ENCODE measurements around the gene DOCK4. TPM values are rescaled to one million over a fixed set of nuclear protein-coding genes. Genes with fewer than 3 reads are reported as not detected.

The DOCK4 gene
- total RNA-seq, 1 donor from 2014 or later: 60.3 TPM

DNA sequence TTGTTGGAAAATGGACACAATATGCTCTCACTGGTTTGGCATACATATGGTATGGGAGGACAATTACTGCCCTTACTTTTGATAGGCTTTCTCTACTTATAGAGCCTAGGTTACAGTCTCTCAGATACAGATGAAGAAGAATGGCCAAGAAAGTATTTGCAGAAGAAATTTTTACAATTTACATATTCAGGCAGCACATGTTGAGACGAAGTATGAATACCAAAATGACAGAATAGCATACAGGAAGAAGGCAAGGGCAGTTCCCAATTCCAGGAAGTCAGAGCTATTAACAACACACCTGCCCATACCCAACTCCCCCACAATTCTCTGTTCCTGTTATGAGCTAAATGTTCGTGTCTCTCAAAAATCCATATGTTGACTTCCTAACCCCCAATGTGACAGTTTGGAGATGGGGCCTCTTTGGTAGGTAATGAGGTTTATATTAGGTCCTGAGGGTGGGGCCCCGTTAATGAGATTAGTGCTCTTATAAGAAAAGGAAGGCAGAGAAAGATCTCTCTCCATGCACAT lies 67.8 kb downstream of the DOCK4 start:
- H3K27me3 Mint-ChIP-seq (ENCODE audit: unreplicated experiment): no peaks in the 10 kb centered on the region
- DNase-seq: no peak
- no peaks in the 10 kb centered on the region for H3K36me3 Mint-ChIP-seq (ENCODE audit: unreplicated experiment)
- H3K4me1 Mint-ChIP-seq (ENCODE audit: low read depth, unreplicated experiment): peaks cover 7% of the 10 kb centered on the region
- H3K9me3 Mint-ChIP-seq (ENCODE audit: unreplicated experiment): peaks cover 1% of the 10 kb centered on the region
- H3K27ac Mint-ChIP-seq (ENCODE audit: unreplicated experiment): no peak overlapping the region
- H3K4me3 Mint-ChIP-seq (ENCODE audit: unreplicated experiment): no peak overlapping the region
- TF ChIP-seq, protein P1, sequence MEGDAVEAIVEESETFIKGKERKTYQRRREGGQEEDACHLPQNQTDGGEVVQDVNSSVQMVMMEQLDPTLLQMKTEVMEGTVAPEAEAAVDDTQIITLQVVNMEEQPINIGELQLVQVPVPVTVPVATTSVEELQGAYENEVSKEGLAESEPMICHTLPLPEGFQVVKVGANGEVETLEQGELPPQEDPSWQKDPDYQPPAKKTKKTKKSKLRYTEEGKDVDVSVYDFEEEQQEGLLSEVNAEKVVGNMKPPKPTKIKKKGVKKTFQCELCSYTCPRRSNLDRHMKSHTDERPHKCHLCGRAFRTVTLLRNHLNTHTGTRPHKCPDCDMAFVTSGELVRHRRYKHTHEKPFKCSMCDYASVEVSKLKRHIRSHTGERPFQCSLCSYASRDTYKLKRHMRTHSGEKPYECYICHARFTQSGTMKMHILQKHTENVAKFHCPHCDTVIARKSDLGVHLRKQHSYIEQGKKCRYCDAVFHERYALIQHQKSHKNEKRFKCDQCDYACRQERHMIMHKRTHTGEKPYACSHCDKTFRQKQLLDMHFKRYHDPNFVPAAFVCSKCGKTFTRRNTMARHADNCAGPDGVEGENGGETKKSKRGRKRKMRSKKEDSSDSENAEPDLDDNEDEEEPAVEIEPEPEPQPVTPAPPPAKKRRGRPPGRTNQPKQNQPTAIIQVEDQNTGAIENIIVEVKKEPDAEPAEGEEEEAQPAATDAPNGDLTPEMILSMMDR (IDR thresholded peaks at IDR 0.05; ENCODE audit: partially characterized antibody, unreplicated experiment): no peak

DNA sequence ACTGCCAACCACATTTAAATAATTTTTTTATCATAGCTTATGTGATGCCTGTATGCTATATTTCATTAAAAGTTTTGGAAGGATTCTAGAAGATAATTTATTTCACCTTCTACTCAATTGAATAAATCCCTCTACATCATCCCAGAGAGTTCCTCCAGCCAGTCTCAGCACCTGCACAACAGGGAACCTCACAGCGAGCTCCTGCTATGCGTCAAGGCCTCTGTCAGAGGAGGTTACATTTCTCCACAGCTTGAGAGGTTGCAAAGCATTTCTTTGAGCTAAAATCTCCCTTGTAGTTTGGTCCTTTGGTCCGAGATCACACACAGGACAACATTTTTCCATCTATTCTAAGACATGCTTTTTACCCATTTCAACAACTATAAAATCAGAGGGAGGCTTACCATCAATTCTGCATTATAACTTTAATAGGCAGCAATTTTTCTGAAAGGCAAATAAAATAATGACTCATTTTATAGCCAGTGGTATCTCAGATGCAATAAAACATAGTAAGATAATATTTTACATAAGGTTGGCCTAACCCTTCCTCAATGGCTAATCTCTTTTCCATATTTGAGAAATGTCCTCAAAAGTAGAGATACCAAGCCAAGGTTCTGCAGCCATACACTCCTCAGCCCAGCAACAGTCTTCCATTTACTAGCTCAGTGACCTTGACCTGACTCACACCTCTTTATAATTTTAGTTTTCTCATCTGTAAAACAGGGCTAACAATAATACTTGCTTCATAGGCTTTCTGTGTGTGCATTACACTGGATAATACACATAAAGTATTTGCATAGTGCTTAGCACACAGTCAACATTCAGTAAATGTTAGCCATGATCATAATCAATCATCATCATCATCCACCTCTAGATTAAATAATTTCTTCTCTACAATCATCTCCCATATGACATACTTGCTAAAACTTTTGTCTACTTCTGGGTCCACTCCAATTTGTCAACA lies 68.8 kb downstream of the DOCK4 start:
- no peaks in the 10 kb centered on the region for H3K27me3 Mint-ChIP-seq (ENCODE audit: unreplicated experiment)
- peaks cover 4% of the 10 kb centered on the region for H3K4me1 Mint-ChIP-seq (ENCODE audit: low read depth, unreplicated experiment)

DNA sequence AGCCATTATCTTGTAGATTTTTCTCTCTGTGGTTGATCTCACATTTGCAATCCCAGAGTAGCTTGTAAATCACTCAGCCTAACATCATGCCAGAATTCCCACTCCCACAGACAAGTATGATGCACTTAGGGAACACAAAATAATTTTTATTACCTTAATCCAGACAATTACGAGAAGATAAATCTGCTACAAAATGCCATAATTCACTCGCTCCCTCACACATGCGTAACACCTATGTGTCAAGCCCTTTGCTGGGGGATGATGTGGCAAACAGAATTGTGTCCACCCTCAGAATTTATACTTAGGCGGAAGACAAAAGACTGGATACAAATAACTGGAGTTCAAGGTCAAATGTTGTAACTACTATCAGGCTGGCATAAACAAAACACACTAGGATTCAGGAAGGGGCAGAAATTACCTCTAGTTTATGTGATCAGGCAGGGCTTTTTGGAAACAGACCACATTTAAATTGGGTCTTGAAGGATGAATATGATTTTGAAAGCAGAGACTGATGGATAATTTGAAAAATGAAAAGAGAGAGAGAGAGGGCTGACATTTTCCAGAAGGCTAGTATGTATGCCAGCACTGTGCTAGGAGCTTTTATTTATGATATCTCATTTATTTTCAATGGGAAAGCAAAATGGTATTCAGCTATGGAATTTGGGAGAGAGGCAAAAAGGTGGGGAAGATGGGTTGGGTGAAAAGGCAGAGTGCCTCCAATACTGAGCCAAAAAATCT lies 69.8 kb downstream of the DOCK4 start:
- TF ChIP-seq, protein P1 (IDR thresholded peaks at IDR 0.05; ENCODE audit: partially characterized antibody, unreplicated experiment): no peak
- no peak overlapping the region for H3K27ac Mint-ChIP-seq (ENCODE audit: unreplicated experiment)
- no peak overlapping the region for H3K4me3 Mint-ChIP-seq (ENCODE audit: unreplicated experiment)
- no peak for DNase-seq
- H3K36me3 Mint-ChIP-seq (ENCODE audit: unreplicated experiment): no peaks in the 10 kb centered on the region
- peaks cover 12% of the 10 kb centered on the region for H3K4me1 Mint-ChIP-seq (ENCODE audit: low read depth, unreplicated experiment)
- H3K27me3 Mint-ChIP-seq (ENCODE audit: unreplicated experiment): no peaks in the 10 kb centered on the region
- peaks cover 1% of the 10 kb centered on the region for H3K9me3 Mint-ChIP-seq (ENCODE audit: unreplicated experiment)

More for the DNA sequence above, 68.8 kb downstream of the DOCK4 start:
- TF ChIP-seq, protein P1 (IDR thresholded peaks at IDR 0.05; ENCODE audit: partially characterized antibody, unreplicated experiment): no peak
- H3K36me3 Mint-ChIP-seq (ENCODE audit: unreplicated experiment): no peaks in the 10 kb centered on the region
- H3K9me3 Mint-ChIP-seq (ENCODE audit: unreplicated experiment): peaks cover 1% of the 10 kb centered on the region
- no peak for DNase-seq
- no peak overlapping the region for H3K4me3 Mint-ChIP-seq (ENCODE audit: unreplicated experiment)
- H3K27ac Mint-ChIP-seq (ENCODE audit: unreplicated experiment): no peak overlapping the region

DNA sequence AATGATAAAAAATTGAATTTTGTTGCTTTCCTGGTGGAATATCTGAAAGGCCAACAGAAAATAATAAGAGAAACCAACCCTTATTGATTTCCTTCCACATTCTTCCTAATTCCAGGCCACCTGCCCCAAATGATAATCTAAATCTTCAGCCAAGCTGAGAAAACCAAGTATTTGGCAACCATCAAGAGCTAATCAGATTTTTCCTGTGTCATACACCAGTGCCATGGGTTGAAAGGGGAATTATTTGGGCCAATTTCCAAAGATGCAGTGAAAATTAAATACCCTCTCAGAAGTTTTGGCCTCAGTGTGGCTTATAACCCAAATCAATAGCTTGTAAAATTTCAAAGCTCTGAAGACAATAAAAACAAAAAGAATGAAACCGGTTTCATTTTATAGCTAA lies 70.4 kb downstream of the DOCK4 start:
- Mint-ChIP-seq H3K27me3 (ENCODE audit: unreplicated experiment) (no peaks in the 10 kb centered on the region), H3K27ac (ENCODE audit: unreplicated experiment) (no peak overlapping the region), H3K9me3 (ENCODE audit: unreplicated experiment) (no peaks in the 10 kb centered on the region), H3K36me3 (ENCODE audit: unreplicated experiment) (no peaks in the 10 kb centered on the region), H3K4me3 (ENCODE audit: unreplicated experiment) (no peak overlapping the region), H3K4me1 (ENCODE audit: low read depth, unreplicated experiment) (peaks cover 15% of the 10 kb centered on the region)
- TF ChIP-seq, protein P1 (IDR thresholded peaks at IDR 0.05; ENCODE audit: partially characterized antibody, unreplicated experiment): no peak
- DNase-seq: no peak
